ENCODE data around the gene SLC25A34. TPM values are rescaled to one million over a fixed set of nuclear protein-coding genes. Genes with fewer than 3 reads are reported as not detected.

SLC25A34 gene
- polyA plus RNA-seq, 1 experiment = 0.46 TPM

DNA sequence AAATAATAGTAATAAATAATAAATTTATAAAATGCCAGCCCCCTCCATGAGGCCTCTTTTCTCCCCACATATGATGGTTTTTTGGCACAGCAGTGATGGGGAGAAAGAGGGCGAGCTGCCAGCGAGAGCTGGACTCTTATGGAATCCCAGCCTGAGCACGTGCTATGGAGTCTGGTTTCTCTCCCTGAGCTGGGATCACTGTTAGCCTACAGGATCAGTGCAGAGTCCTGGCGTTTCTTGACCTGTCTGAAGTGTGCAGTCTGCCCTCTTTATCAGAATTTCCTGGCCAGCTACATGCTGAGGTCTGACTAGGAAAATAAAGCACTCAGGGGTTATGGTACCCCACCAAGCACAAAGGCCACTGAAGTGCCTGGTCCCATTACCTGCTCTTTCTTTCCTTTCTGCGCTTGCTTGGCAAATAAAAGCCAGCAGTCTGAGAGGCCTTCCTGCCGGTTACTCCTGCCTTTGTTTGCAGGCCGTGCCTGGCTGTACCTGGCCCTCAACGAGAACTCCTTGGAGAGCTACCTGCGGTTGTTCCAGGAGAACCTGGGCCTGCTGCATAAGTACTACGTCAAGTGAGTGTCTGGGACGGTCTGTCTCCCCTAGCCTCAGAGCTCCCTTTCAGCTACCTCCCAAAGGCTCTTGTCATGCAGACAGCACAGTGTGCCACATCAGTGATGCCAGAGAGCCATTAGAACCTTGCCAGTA is 18.5 kb upstream of the SLC25A34 start:
- ChIA-PET CTCF (interaction anchor here (0.7 kb wide), 1 partner anchor 9 kb away, joined by 3 read pairs; no protein-coding TSS in a partner anchor), POLR2A (no interaction called here)
- DNase-seq (ENCODE audit: low read depth, low spot score) = no peak
- no peak overlapping the region for H3K4me3 ChIP-seq (ENCODE audit: low read depth, low read length)
- no peaks in the 10 kb centered on the region for H3K9me3 ChIP-seq (ENCODE audit: control insufficient read depth, insufficient read depth, low read length)
- H3K27me3 ChIP-seq (ENCODE audit: control insufficient read depth, insufficient read depth, low read length) = no peaks in the 10 kb centered on the region
- H3K27ac ChIP-seq (ENCODE audit: low read depth, low read length) = no peak overlapping the region
- TF ChIP-seq, protein P1, sequence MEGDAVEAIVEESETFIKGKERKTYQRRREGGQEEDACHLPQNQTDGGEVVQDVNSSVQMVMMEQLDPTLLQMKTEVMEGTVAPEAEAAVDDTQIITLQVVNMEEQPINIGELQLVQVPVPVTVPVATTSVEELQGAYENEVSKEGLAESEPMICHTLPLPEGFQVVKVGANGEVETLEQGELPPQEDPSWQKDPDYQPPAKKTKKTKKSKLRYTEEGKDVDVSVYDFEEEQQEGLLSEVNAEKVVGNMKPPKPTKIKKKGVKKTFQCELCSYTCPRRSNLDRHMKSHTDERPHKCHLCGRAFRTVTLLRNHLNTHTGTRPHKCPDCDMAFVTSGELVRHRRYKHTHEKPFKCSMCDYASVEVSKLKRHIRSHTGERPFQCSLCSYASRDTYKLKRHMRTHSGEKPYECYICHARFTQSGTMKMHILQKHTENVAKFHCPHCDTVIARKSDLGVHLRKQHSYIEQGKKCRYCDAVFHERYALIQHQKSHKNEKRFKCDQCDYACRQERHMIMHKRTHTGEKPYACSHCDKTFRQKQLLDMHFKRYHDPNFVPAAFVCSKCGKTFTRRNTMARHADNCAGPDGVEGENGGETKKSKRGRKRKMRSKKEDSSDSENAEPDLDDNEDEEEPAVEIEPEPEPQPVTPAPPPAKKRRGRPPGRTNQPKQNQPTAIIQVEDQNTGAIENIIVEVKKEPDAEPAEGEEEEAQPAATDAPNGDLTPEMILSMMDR (IDR thresholded peaks at IDR 0.05; ENCODE audit: low read depth, low read length) = no peak

GRCh38 chr1:15718199-15718601 is 17.9 kb upstream of the SLC25A34 start:
- DNase-seq (ENCODE audit: low read depth, low spot score) = no peak

DNA sequence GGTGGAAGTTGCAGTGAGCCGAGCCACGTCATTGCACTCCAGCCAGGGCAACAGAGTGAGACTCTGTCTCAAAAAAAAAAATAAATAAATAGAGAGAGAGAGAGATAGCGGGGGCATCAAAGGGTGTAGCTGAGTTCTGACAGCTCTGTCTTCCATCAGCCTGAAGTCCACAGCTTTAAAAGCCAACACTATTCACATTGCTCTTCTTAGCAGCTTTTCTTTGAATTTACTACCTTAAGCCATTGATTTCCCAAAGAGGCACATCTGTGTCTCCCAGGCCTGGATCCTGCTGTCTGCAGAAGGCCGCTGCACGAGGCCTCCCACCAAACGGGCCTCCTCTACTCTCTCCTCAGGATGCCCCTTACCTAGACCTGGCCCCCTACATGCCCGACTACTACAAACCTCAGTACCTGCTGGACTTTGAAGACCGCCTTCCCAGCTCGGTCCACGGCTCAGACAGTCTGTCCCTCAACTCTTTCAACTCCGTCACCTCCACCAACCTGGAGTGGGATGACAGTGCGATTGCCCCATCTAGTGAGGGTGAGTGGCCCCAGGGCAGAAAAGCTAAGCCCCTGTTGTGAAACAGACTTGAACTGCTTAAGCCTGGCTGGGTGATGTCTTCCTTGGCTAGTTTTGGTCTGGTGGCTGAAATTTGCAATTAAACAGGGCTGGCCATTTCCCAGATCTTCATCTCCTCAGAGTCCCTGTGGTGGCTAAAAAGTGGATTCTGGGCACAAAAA is 16.5 kb upstream of the SLC25A34 start:
- CTCF ChIA-PET = interaction anchor here (0.9 to 1.0 kb wide), 3 partner anchors 19 to 123 kb away, joined by 3 to 4 read pairs (median 3); no protein-coding TSS in a partner anchor
- TF ChIP-seq, protein P1 (IDR thresholded peaks at IDR 0.05; ENCODE audit: low read depth, low read length) = no peak
- no peaks in the 10 kb centered on the region; the same call in 1 of the 2 replicates for H3K9me3 ChIP-seq (ENCODE audit: control insufficient read depth, insufficient read depth, low read length)
- H3K4me3 ChIP-seq (ENCODE audit: low read depth, low read length) = no peak overlapping the region
- H3K27ac ChIP-seq (ENCODE audit: low read depth, low read length) = no peak overlapping the region
- POLR2A ChIA-PET = no interaction called here
- H3K27me3 ChIP-seq (ENCODE audit: control insufficient read depth, insufficient read depth, low read length) = no peaks in the 10 kb centered on the region
- DNase-seq (ENCODE audit: low read depth, low spot score) = no peak

More at GRCh38 chr1:15718199-15718601, 17.9 kb upstream of the SLC25A34 start:
- H3K9me3 ChIP-seq (ENCODE audit: control insufficient read depth, insufficient read depth, low read length) = no peaks in the 10 kb centered on the region
- no peak overlapping the region for H3K4me3 ChIP-seq (ENCODE audit: low read depth, low read length)
- ChIA-PET CTCF (interaction anchor here (0.7 kb wide), 1 partner anchor 9 kb away, joined by 3 read pairs; no protein-coding TSS in a partner anchor), POLR2A (no interaction called here)
- H3K27me3 ChIP-seq (ENCODE audit: control insufficient read depth, insufficient read depth, low read length) = no peaks in the 10 kb centered on the region
- TF ChIP-seq, protein P1 (IDR thresholded peaks at IDR 0.05; ENCODE audit: low read depth, low read length) = no peak
- H3K27ac ChIP-seq (ENCODE audit: low read depth, low read length) = no peak overlapping the region

GRCh38 chr1:15720861-15721260 is 15.2 kb upstream of the SLC25A34 start:
- DNase-seq (ENCODE audit: low read depth, low spot score) = no peak
- POLR2A ChIA-PET = no interaction called here

More at GRCh38 chr1:15720861-15721260, 15.2 kb upstream of the SLC25A34 start:
- Histone ChIP-seq H3K27ac (ENCODE audit: low read depth, low read length) (no peak overlapping the region), H3K9me3 (ENCODE audit: control insufficient read depth, insufficient read depth, low read length) (no peaks in the 10 kb centered on the region; the same call in 1 of the 2 replicates), H3K4me3 (ENCODE audit: low read depth, low read length) (no peak overlapping the region), H3K27me3 (ENCODE audit: control insufficient read depth, insufficient read depth, low read length) (no peaks in the 10 kb centered on the region)
- TF ChIP-seq, protein P1 (IDR thresholded peaks at IDR 0.05; ENCODE audit: low read depth, low read length) = no peak
- CTCF ChIA-PET = interaction anchor here (0.6 kb wide), 1 partner anchor 21 kb away, joined by 3 read pairs; no protein-coding TSS in a partner anchor

All from AG04450 (cell line).